Dedifferentiated amniotic fluid mesenchymal stem cell (primary cell): ENCODE results near the gene PSEN1.
A peak's percentile ranks its signal among the peaks of the same experiment; 100 is the strongest.

Source experiments
- DNase-seq: peaks from one replicate; pipeline ENCODE4 v3.0.0-alpha.2; 2016; ENCODE audit errors: extremely low spot score

Gene PSEN1

GRCh38 chr14:73136387-73137225 is at the start of gene PSEN1:
TSS of gene PSEN1 (plus strand) at chr14:73136507. CDS start at chr14:73148020, 11,513 bp downstream.
- DNase-seq, result peak; percentile 91

GRCh38 chr14:73091044-73091443 is 45.3 kb upstream of the PSEN1 start:
- DNase-seq, result no peak

GRCh38 chr14:73097421-73097820 is 38.9 kb upstream of the PSEN1 start:
- no peak for DNase-seq

- no peak for DNase-seq
Observed at GRCh38 chr14:73100334-73100733, 36.0 kb upstream of the PSEN1 start.

- no peak for DNase-seq
Observed at GRCh38 chr14:73102806-73103497, 33.4 kb upstream of the PSEN1 start.

- DNase-seq, result no peak
Observed at GRCh38 chr14:73105050-73105449, 31.3 kb upstream of the PSEN1 start.

- DNase-seq, result no peak
Observed at GRCh38 chr14:73105727-73106126, 30.6 kb upstream of the PSEN1 start.

GRCh38 chr14:73116079-73116665 is 20.1 kb upstream of the PSEN1 start:
- no peak for DNase-seq

GRCh38 chr14:73124180-73124894 is 12.0 kb upstream of the PSEN1 start:
- DNase-seq, result no peak

GRCh38 chr14:73125169-73125588 is 11.1 kb upstream of the PSEN1 start:
- no peak for DNase-seq

- no peak for DNase-seq
Observed at GRCh38 chr14:73125746-73126145, 10.6 kb upstream of the PSEN1 start.

GRCh38 chr14:73133795-73134194 is 2.5 kb upstream of the PSEN1 start:
- no peak for DNase-seq

- no peak for DNase-seq
Observed at GRCh38 chr14:73136085-73136386, 271 bp upstream of the PSEN1 start.

- no peak for DNase-seq
Observed at GRCh38 chr14:73140811-73141323, 4.6 kb downstream of the PSEN1 start.

GRCh38 chr14:73142216-73142615 is 5.9 kb downstream of the PSEN1 start:
- DNase-seq, result no peak

- DNase-seq, result no peak
Observed at GRCh38 chr14:73143003-73143402, 6.7 kb downstream of the PSEN1 start.

GRCh38 chr14:73143617-73144016 is 7.3 kb downstream of the PSEN1 start:
- DNase-seq, result no peak

- no peak for DNase-seq
Observed at GRCh38 chr14:73145371-73145770, 9.1 kb downstream of the PSEN1 start.

- DNase-seq, result no peak
Observed at GRCh38 chr14:73146111-73146510, 9.8 kb downstream of the PSEN1 start.

- peak; percentile 25 for DNase-seq
Observed at GRCh38 chr14:73149753-73150152, 13.4 kb downstream of the PSEN1 start.

- DNase-seq, result no peak
Observed at GRCh38 chr14:73153272-73153671, 17.0 kb downstream of the PSEN1 start.

GRCh38 chr14:73162251-73162650 is 25.9 kb downstream of the PSEN1 start:
- no peak for DNase-seq
